Endothelial cell of umbilical vein (primary cell): Measurements from ENCODE around the gene GPR158. TPM values are rescaled to one million over a fixed set of nuclear protein-coding genes. Genes with fewer than 3 reads are reported as not detected.

Source experiments
- BruUV-seq: library from RNA; stranded (reverse); fragments of 400-500 nt; replicated peaks from 2 replicates; lab custom pipeline; 2021; lab: Mats Ljungman, UMichigan
- CTCF ChIA-PET: fragments of 300-600, 350-600 bp; sonication (Branson Sonifier 250); formaldehyde crosslinking; loops from one replicate; lab custom pipeline; 2021; ENCODE audit warnings: antibody characterized with exemption, inconsistent platforms; lab: Charles Lee
- POLR2A ChIA-PET: fragments of 300-600, 350-600 bp; sonication (Branson Sonifier 250); formaldehyde crosslinking; loops from one replicate; lab custom pipeline; 2021; ENCODE audit warnings: antibody characterized with exemption, inconsistent platforms; lab: Charles Lee
- DNase-seq: peaks from one replicate; pipeline ENCODE4 v3.0.0-alpha.2; 2011; ENCODE audit warnings: low read depth, low spot score
- FAIRE-seq: peaks from 2 replicates; lab custom pipeline; 2011; peaks lifted over from hg19 to GRCh38; lab: Jason Lieb, UNC
- H2AFZ ChIP-seq: 2 replicates; pipeline ENCODE4 v1.6.0; 2012; ENCODE audit warnings: low read depth, low read length, control low read depth, inconsistent platforms
- H3K27ac ChIP-seq: 2 replicates; pipeline ENCODE4 v1.5.1; 2011; ENCODE audit warnings: low read depth, mild to moderate bottlenecking, control low read depth, low read length, moderate library complexity; ENCODE audit not compliant: insufficient read depth
- H3K27me3 ChIP-seq, 2 experiments: 2 replicates each; pipeline versions ENCODE4 v1.6.0 to v1.6.1; 2011; ENCODE audit warnings: low read length in 2 of 2, mixed read lengths in 1 of 2; ENCODE audit not compliant: control insufficient read depth in 2 of 2, insufficient read depth in 2 of 2
- H3K36me3 ChIP-seq, 2 experiments: 2 replicates in 1 of 2; 3 replicates in 1 of 2; pipeline ENCODE4 v1.5.1; 2011; ENCODE audit warnings: low read length in 2 of 2, mild to moderate bottlenecking in 1 of 2, moderate library complexity in 1 of 2; ENCODE audit not compliant: control insufficient read depth in 2 of 2, insufficient read depth in 2 of 2; ENCODE audit errors: extremely low read depth in 1 of 2
- H3K4me1 ChIP-seq: 3 replicates; pipeline ENCODE4 v1.5.1; 2011; ENCODE audit warnings: mild to moderate bottlenecking, low read length; ENCODE audit not compliant: control insufficient read depth, insufficient read depth; ENCODE audit errors: extremely low read depth
- H3K4me2 ChIP-seq: 2 replicates; pipeline ENCODE4 v1.6.1; 2011; ENCODE audit warnings: low read length, control low read depth, mixed read lengths; ENCODE audit not compliant: insufficient read depth
- H3K4me3 ChIP-seq, 3 experiments: fragments of 200-600 bp in 1 of 3; sonication (generic), shearing (Covaris generic) in 1 of 3; replicated peaks in 1 of 3; 2 replicates each; pipeline ENCODE4 v1.5.1; 2011 to 2016; ENCODE audit warnings: control low read depth in 3 of 3, low read length in 3 of 3, mild to moderate bottlenecking in 2 of 3, inconsistent platforms in 1 of 3, low read depth in 1 of 3, moderate library complexity in 1 of 3; ENCODE audit not compliant: insufficient read depth in 1 of 3
- H3K79me2 ChIP-seq: 2 replicates; pipeline ENCODE4 v1.6.0; 2012; ENCODE audit warnings: low read length, inconsistent platforms; ENCODE audit not compliant: control insufficient read depth, insufficient read depth
- H3K9ac ChIP-seq: replicated peaks from 2 replicates; pipeline ENCODE3; 2011; ENCODE audit warnings: low read length, control low read depth; ENCODE audit not compliant: insufficient read depth; ENCODE audit errors: extremely low read depth
- H3K9me1 ChIP-seq: replicated peaks from 3 replicates; pipeline ENCODE4 v1.6.0; 2011; ENCODE audit warnings: mild to moderate bottlenecking, low read length; ENCODE audit not compliant: control insufficient read depth, insufficient read depth; ENCODE audit errors: extremely low read depth
- H3K9me3 ChIP-seq: replicated peaks from 2 replicates; pipeline ENCODE4 v1.5.1; 2012; ENCODE audit warnings: low read length, inconsistent platforms; ENCODE audit not compliant: control insufficient read depth, insufficient read depth
- H4K20me1 ChIP-seq: replicated peaks from 2 replicates; pipeline ENCODE3; 2011; ENCODE audit warnings: mild to moderate bottlenecking, low read length; ENCODE audit not compliant: control insufficient read depth, insufficient read depth; ENCODE audit errors: extremely low read depth
- EZH2 ChIP-seq: IDR thresholded peaks from 2 replicates; pipeline ENCODE4 v1.6.1; 2012; ENCODE audit warnings: borderline replicate concordance, low read depth, mild to moderate bottlenecking, moderate library complexity, low read length, inconsistent platforms; ENCODE audit not compliant: severe bottlenecking
- FOS ChIP-seq: IDR thresholded peaks from 2 replicates; pipeline ENCODE4 v1.6.1; 2011; ENCODE audit warnings: mild to moderate bottlenecking, low read length, moderate library complexity, borderline replicate concordance; ENCODE audit not compliant: insufficient read depth
- GATA2 ChIP-seq: IDR thresholded peaks from 2 replicates; pipeline ENCODE4 v1.7.0; 2011; ENCODE audit warnings: low read depth, mild to moderate bottlenecking, moderate library complexity, mixed read lengths, low read length; ENCODE audit not compliant: insufficient read length, insufficient read depth
- JUN ChIP-seq: IDR thresholded peaks from 2 replicates; pipeline ENCODE4 v1.6.1; 2011; ENCODE audit warnings: borderline replicate concordance, low read depth; ENCODE audit not compliant: insufficient read length, insufficient read depth
- MYC ChIP-seq: IDR thresholded peaks from one replicate; pipeline ENCODE4 v1.6.1; 2011; ENCODE audit warnings: mild to moderate bottlenecking, low read depth, low read length
- POLR2A ChIP-seq: IDR thresholded peaks from 2 replicates; pipeline ENCODE4 v1.6.1; 2012; ENCODE audit warnings: low read depth, mild to moderate bottlenecking, control low read depth, low read length
- POLR2AphosphoS5 ChIP-seq: IDR thresholded peaks from 2 replicates; pipeline ENCODE4 v1.6.1; 2012; ENCODE audit warnings: low read depth, mild to moderate bottlenecking, control low read depth, low read length, moderate library complexity; ENCODE audit not compliant: insufficient read depth
- dilution Hi-C: fragments of 300-500 bp; cut with MboI; formaldehyde crosslinking; loops from one replicate; pipeline ENCODE4 v1.15.0; 2019; ENCODE audit warnings: low sequenced_read_pairs; ENCODE audit not compliant: extremely low pct_ligation_motif_present
- intact Hi-C: fragments of 100-400 bp; cut with micrococcal nuclease; formaldehyde crosslinking; loops from one replicate; pipeline ENCODE4 v1.10.0; 2022
- polyA plus RNA-seq, 4 experiments: library from polyadenylated mRNA; depleted of rRNA in 3 of 4; stranded (reverse) in 3 of 4; unstranded in 1 of 4; fragments of >200 nt; gene quantifications; 2 replicates each; pipeline versions ENCODE4 v1.2.1 to v1.2.3, GENCODE V29; 2011 to 2012; ENCODE audit warnings: missing spikeins in 1 of 4
- total RNA-seq: library from RNA; stranded (reverse); gene quantifications from 2 replicates; pipeline ENCODE4 v1.2.3, GENCODE V29; 2021
- TF ChIP-seq, protein P1 (sequence below), 2 donors: IDR thresholded peaks; 1 replicate in 1 of 2; 2 replicates in 1 of 2; pipeline ENCODE4 v1.5.1; 2011; ENCODE audit warnings: low read length in 2 of 2, mild to moderate bottlenecking in 2 of 2, moderate library complexity in 2 of 2, control low read depth in 1 of 2, inconsistent platforms in 1 of 2, low read depth in 1 of 2; ENCODE audit not compliant: insufficient read depth in 1 of 2; ENCODE audit errors: extremely low read depth in 1 of 2
- TF ChIP-seq, protein P2 (sequence below): IDR thresholded peaks from 2 replicates; pipeline ENCODE4 v1.6.1; 2011; ENCODE audit not compliant: insufficient read depth, insufficient read length

The GPR158 gene
- total and polyA plus RNA-seq, 2 donors (not counting 3 experiments of a cell fraction or from before 2014, with no cell fraction given): not detected

DNA sequence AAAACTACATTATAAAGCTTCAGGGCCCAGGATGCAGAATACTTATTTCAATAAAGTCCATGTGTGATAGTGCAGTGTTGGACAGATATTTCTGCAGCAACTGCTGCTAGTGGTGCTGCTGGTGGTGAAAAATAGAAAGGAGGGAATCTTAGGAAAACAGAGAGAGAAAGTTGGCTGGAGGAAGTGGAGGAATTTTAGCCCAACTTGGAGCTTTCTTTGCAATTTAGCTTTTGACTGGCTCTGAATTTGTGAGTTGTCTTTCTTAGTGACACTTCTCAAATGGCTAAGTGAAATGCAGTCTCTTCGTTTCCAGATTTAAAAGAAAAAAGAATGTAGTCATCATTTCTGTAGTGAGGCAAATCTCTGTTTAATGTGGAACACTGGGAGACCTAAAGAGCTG, 45.4 kb downstream of the GPR158 start:
- Histone ChIP-seq H3K9ac (no peak overlapping the region), H4K20me1 (no peaks in the 10 kb centered on the region), H3K27ac (no peak overlapping the region), H3K79me2 (no peaks in the 10 kb centered on the region), H3K4me1 (no peaks in the 10 kb centered on the region), H2AFZ (no peak overlapping the region), H3K9me1 (no peaks in the 10 kb centered on the region), H3K4me3 (no peak overlapping the region), H3K36me3 (no peaks in the 10 kb centered on the region), H3K4me2 (no peak overlapping the region), H3K9me3 (no peaks in the 10 kb centered on the region), H3K27me3 (peaks cover 0 to 2% of the 10 kb centered on the region in 2 experiments)
- FAIRE-seq: no peak
- ChIA-PET POLR2A (no interaction called here), CTCF (interaction anchor here (0.8 kb wide), 1 partner anchor 9 kb away, joined by 3 read pairs; no protein-coding TSS in a partner anchor)
- TF ChIP-seq, protein P1, sequence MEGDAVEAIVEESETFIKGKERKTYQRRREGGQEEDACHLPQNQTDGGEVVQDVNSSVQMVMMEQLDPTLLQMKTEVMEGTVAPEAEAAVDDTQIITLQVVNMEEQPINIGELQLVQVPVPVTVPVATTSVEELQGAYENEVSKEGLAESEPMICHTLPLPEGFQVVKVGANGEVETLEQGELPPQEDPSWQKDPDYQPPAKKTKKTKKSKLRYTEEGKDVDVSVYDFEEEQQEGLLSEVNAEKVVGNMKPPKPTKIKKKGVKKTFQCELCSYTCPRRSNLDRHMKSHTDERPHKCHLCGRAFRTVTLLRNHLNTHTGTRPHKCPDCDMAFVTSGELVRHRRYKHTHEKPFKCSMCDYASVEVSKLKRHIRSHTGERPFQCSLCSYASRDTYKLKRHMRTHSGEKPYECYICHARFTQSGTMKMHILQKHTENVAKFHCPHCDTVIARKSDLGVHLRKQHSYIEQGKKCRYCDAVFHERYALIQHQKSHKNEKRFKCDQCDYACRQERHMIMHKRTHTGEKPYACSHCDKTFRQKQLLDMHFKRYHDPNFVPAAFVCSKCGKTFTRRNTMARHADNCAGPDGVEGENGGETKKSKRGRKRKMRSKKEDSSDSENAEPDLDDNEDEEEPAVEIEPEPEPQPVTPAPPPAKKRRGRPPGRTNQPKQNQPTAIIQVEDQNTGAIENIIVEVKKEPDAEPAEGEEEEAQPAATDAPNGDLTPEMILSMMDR (IDR thresholded peaks at IDR 0.05; ENCODE audit: extremely low read depth in 1 of 2, insufficient read depth in 1 of 2, low read depth in 1 of 2, low read length in 2 of 2): no peak
- no peak for TF ChIP-seq JUN
- no peak for TF ChIP-seq GATA2
- no peak for TF ChIP-seq MYC
- TF ChIP-seq POLR2A: no peak
- TF ChIP-seq, protein P2, sequence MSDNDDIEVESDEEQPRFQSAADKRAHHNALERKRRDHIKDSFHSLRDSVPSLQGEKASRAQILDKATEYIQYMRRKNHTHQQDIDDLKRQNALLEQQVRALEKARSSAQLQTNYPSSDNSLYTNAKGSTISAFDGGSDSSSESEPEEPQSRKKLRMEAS: no peak
- TF ChIP-seq FOS: no peak
- TF ChIP-seq POLR2AphosphoS5: no peak
- TF ChIP-seq EZH2: no peak
- no peak for DNase-seq
- dilution Hi-C loops: no loop called here
- intact Hi-C loops: loop anchor here (10.0 kb wide), 2 partner anchors 495 to 575 kb away; no protein-coding TSS in a partner anchor
- no TSS peak for BruUV-seq
